ENCODE measurements around the gene SLC29A3. TPM values are rescaled to one million over a fixed set of nuclear protein-coding genes. Genes with fewer than 3 reads are reported as not detected.

Gene SLC29A3
- total RNA-seq, 1 donor, result 2.5 TPM

DNA sequence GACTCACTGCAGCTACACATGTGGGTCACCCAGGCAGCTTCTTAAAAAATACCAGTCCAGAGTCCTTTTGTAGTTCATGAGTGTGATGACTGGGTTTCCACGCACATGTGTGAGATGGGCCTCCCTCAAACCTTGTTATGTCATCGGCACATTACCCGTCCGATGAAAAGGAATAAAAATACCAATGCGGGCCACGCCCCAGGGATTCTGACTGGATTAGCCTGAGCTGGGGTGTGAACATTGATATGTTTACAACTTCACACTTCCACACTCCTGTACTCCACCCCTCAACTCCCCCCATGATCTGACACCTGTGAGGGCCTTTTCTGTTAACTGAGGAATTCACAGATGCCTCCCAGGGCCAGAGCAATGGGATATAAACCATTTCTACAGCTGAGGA is 6.2 kb downstream of the SLC29A3 start:
- Histone ChIP-seq H3K79me2 (ENCODE audit: insufficient read depth, low read length) (no peaks in the 10 kb centered on the region), H3K36me3 (ENCODE audit: insufficient read depth, low read length) (peaks cover 3% of the 10 kb centered on the region), H3K27me3 (ENCODE audit: insufficient read depth, low read length) (no peaks in the 10 kb centered on the region), H4K20me1 (ENCODE audit: insufficient read depth, low read length) (no peaks in the 10 kb centered on the region), H3K4me1 (ENCODE audit: insufficient read depth, low read length) (no peaks in the 10 kb centered on the region), H3K4me3 (ENCODE audit: insufficient read depth, low read length) (no peak overlapping the region), H3K4me2 (ENCODE audit: insufficient read depth, low read length) (no peak overlapping the region), H3K9me3 (ENCODE audit: low read depth, low read length) (no peaks in the 10 kb centered on the region), H3K27ac (ENCODE audit: low read depth, low read length) (no peak overlapping the region), H2AFZ (ENCODE audit: low read length) (no peak overlapping the region)
- no peak for DNase-seq (ENCODE audit: insufficient read length, low spot score, missing footprints)
- TF ChIP-seq, protein P1, sequence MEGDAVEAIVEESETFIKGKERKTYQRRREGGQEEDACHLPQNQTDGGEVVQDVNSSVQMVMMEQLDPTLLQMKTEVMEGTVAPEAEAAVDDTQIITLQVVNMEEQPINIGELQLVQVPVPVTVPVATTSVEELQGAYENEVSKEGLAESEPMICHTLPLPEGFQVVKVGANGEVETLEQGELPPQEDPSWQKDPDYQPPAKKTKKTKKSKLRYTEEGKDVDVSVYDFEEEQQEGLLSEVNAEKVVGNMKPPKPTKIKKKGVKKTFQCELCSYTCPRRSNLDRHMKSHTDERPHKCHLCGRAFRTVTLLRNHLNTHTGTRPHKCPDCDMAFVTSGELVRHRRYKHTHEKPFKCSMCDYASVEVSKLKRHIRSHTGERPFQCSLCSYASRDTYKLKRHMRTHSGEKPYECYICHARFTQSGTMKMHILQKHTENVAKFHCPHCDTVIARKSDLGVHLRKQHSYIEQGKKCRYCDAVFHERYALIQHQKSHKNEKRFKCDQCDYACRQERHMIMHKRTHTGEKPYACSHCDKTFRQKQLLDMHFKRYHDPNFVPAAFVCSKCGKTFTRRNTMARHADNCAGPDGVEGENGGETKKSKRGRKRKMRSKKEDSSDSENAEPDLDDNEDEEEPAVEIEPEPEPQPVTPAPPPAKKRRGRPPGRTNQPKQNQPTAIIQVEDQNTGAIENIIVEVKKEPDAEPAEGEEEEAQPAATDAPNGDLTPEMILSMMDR (IDR thresholded peaks at IDR 0.05; ENCODE audit: extremely low read depth, low read depth, low read length), result no peak

DNA sequence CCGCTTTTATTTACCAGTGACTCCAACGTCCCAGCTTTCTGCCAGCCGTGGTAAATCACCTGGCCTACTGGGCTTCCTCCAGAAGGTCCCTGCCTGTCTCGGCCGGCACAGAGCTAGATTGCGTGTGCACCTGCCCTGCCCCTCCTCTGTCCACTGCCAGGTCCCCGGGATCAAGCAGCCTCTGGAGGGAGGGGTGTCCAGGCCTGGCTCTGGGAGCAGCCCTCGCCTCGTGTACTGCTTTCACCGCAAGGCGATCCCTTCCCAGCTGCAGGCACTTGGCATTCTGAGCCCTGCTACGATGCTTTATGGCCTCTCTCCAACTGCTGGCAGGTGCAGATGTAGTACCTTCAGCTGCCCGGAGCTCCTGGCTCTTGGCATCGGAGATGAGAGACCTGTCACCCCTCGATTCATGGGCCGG is 7.4 kb downstream of the SLC29A3 start:
- Histone ChIP-seq H3K27me3 (ENCODE audit: insufficient read depth, low read length) (no peaks in the 10 kb centered on the region), H4K20me1 (ENCODE audit: insufficient read depth, low read length) (no peaks in the 10 kb centered on the region), H3K27ac (ENCODE audit: low read depth, low read length) (no peak overlapping the region), H3K4me3 (ENCODE audit: insufficient read depth, low read length) (no peak overlapping the region), H3K4me1 (ENCODE audit: insufficient read depth, low read length) (no peaks in the 10 kb centered on the region), H3K79me2 (ENCODE audit: insufficient read depth, low read length) (no peaks in the 10 kb centered on the region), H3K4me2 (ENCODE audit: insufficient read depth, low read length) (no peak overlapping the region), H3K36me3 (ENCODE audit: insufficient read depth, low read length) (peaks cover 3% of the 10 kb centered on the region), H2AFZ (ENCODE audit: low read length) (no peak overlapping the region), H3K9me3 (ENCODE audit: low read depth, low read length) (no peaks in the 10 kb centered on the region)
- no peak for DNase-seq (ENCODE audit: insufficient read length, low spot score, missing footprints)
- TF ChIP-seq, protein P1 (IDR thresholded peaks at IDR 0.05; ENCODE audit: extremely low read depth, low read depth, low read length), result no peak

DNA sequence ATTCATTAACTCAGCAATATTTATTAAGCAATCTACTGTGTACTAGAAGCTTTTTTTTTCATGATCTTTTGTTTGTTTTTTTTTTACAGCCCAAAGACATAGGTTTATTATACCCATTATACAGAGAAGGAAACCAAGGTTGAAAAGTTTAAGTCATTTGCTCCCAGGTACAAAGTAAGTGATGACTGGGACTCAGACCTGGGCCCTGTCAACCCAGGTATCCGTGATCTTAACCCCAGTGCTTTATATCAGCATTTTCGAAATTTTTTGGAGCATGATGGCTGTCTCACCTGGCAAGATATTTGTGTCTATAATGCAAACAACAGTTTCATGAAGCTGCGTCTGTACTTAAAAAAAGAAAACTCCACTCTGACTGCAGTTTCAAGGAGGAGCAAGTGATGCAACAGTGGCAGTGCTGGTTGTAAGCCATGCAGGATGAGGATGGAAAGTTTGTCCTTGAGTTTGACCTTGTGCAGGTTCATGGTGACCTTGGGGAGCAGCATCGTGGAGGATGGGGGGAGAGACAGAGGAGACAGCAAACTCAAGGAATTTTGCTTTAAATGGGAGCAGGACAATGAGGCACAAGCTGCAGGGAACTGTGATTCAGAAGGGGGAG is 11.8 kb downstream of the SLC29A3 start:
- no peaks in the 10 kb centered on the region for H3K79me2 ChIP-seq (ENCODE audit: insufficient read depth, low read length)
- H3K27me3 ChIP-seq (ENCODE audit: insufficient read depth, low read length), result no peaks in the 10 kb centered on the region
- no peaks in the 10 kb centered on the region for H3K4me1 ChIP-seq (ENCODE audit: insufficient read depth, low read length)
- no peak overlapping the region for H3K27ac ChIP-seq (ENCODE audit: low read depth, low read length)
- H3K9me3 ChIP-seq (ENCODE audit: low read depth, low read length), result no peaks in the 10 kb centered on the region
- no peaks in the 10 kb centered on the region for H4K20me1 ChIP-seq (ENCODE audit: insufficient read depth, low read length)
- H3K4me2 ChIP-seq (ENCODE audit: insufficient read depth, low read length), result no peak overlapping the region
- no peak overlapping the region for H2AFZ ChIP-seq (ENCODE audit: low read length)
- no peaks in the 10 kb centered on the region for H3K36me3 ChIP-seq (ENCODE audit: insufficient read depth, low read length)
- no peak overlapping the region for H3K4me3 ChIP-seq (ENCODE audit: insufficient read depth, low read length)
- TF ChIP-seq, protein P1 (IDR thresholded peaks at IDR 0.05; ENCODE audit: extremely low read depth, low read depth, low read length), result no peak
- no peak for DNase-seq (ENCODE audit: insufficient read length, low spot score, missing footprints)

DNA sequence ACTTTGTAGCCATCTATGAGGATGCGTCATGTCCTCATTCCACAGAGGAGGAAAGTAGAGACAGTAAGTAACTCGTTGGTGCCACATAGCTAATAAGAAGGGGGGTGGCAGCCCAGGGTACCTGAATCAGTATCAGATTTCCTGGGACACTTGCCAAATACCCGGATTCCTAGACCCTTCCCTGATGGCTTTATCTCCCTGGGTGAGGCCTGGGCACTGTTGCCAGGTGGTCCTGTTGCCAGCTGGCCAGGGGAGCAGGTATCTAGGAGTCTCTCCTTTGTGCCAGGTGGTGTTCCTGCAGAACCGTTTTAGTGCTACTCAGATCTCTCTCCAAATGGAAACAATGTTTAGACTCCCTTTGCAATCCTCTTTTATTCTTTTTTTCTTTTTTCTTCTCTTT is 12.7 kb downstream of the SLC29A3 start:
- Histone ChIP-seq H3K27ac (ENCODE audit: low read depth, low read length) (no peak overlapping the region), H3K79me2 (ENCODE audit: insufficient read depth, low read length) (no peaks in the 10 kb centered on the region), H4K20me1 (ENCODE audit: insufficient read depth, low read length) (no peaks in the 10 kb centered on the region), H3K27me3 (ENCODE audit: insufficient read depth, low read length) (no peaks in the 10 kb centered on the region), H3K9me3 (ENCODE audit: low read depth, low read length) (no peaks in the 10 kb centered on the region), H2AFZ (ENCODE audit: low read length) (no peak overlapping the region), H3K4me1 (ENCODE audit: insufficient read depth, low read length) (no peaks in the 10 kb centered on the region), H3K36me3 (ENCODE audit: insufficient read depth, low read length) (no peaks in the 10 kb centered on the region), H3K4me2 (ENCODE audit: insufficient read depth, low read length) (no peak overlapping the region), H3K4me3 (ENCODE audit: insufficient read depth, low read length) (no peak overlapping the region)
- TF ChIP-seq, protein P1 (IDR thresholded peaks at IDR 0.05; ENCODE audit: extremely low read depth, low read depth, low read length), result no peak
- DNase-seq (ENCODE audit: insufficient read length, low spot score, missing footprints), result no peak
